ENCODE measurements around the gene ATE1.

ATE1 gene

GRCh38 chr10:121695731-121696464 lies 231.9 kb downstream of the ATE1 start:
- DNase-seq (ENCODE audit: low read depth in 2 of 2): no peak

- no peak for DNase-seq (ENCODE audit: low read depth in 2 of 2)
Observed at GRCh38 chr10:121694966-121695643, 232.7 kb downstream of the ATE1 start.

GRCh38 chr10:121694327-121694965 lies 233.4 kb downstream of the ATE1 start:
- no peak for DNase-seq (ENCODE audit: low read depth in 2 of 2)

DNA sequence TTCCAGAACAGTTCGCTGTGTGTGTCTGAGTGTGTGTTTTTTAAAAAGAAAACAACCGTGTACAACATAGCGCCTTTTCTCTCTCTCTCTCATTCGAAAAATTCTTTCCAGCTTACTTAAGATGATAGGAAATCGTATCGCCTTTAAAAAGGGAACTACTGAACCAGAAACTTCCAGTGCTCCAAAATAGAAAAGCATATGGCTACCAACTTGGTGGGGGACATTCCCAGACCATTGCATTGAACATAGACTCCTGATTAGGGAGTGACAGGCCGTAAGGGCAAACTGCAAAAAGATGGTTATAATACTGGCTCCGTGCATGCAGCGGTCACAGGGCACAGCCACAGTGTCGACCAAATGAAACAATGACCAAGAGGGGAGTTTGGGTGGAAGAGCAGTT lies 235.2 kb downstream of the ATE1 start:
- no peak for DNase-seq (ENCODE audit: low read depth in 2 of 2)

DNA sequence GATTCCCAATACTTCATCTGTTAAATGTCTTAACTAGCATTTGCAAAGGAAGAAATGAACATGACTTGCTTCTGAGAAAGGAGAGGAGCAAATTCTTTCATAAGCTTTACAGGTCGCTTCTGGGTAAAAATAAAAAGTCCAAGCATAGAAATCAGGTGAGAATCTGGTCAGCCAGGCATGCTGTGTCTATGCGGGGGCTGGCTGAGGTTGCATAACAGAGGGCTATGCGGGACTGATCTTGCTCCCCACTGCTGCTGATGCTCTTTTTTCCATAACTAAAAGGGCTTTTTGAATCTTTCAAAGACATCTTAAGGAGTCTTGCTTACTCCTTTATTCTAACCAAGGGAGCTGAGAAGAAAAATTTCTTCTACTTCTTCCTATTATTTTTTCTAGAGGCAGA lies 236.9 kb downstream of the ATE1 start:
- DNase-seq (ENCODE audit: low read depth in 2 of 2): no peak

Measured in stimulated activated CD4-positive, alpha-beta T cell treated with anti-CD3 and anti-CD28 coated beads, Interleukin-12 subunit alpha, Interleukin-12 subunit beta, amount 100 ng/mL, for 24 hours (primary cell).